ENCODE measurements around the gene BLMH.
A peak's percentile ranks its signal among the peaks of the same experiment; 100 is the strongest.

BLMH gene, protein sequence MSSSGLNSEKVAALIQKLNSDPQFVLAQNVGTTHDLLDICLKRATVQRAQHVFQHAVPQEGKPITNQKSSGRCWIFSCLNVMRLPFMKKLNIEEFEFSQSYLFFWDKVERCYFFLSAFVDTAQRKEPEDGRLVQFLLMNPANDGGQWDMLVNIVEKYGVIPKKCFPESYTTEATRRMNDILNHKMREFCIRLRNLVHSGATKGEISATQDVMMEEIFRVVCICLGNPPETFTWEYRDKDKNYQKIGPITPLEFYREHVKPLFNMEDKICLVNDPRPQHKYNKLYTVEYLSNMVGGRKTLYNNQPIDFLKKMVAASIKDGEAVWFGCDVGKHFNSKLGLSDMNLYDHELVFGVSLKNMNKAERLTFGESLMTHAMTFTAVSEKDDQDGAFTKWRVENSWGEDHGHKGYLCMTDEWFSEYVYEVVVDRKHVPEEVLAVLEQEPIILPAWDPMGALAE

DNA sequence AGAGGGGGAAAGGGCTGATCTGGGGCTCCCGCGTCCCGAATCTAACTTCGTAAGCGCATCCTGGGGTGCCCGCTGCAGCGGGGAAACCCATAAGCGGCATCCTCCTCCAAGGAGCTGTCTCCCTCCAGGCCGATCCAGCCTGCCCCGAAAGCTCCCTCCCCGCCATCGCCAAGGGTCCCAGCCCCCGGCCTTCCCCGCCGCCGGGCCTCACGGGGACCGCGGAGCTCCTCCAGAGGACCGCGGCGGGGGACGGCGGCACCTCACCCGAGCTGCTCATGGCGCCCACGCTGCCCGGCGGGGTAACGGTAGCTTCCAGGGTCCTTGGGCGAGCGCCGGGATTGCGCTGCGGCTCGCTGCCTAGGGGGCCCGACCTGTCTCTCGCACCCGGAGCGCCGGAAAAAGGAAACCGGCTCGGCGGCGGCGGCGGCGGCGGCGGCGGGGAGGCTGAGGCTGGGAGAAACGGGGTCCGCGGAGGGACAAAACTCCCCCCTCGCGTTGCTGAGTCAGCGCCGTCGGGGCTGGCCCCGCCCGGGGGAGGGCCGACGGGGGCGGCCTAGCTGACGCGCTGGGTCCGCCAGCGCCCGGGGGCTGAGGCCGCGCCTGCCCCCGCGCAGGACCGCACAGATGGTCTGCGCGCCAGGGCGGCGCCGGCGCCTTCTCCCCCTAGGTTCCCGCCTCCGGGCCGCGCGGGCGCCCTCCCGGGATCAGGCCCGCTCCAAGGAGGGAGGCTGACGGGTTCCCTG, at the start of gene BLMH:
BLMH (minus strand) TSS at position 402 of the 743 bp plus-strand sequence; CDS start at position 277, 125 bp downstream.
- peaks cover 21% of the 10 kb centered on the region for H3K4me1 Mint-ChIP-seq
- no peaks in the 10 kb centered on the region for H3K27me3 Mint-ChIP-seq
- CTCF ChIA-PET: interaction anchor here (0.7 to 2.2 kb wide), 7 partner anchors 15 to 611 kb away, joined by 3 to 24 read pairs (median 3); no protein-coding TSS in a partner anchor
- H3K9me3 Mint-ChIP-seq: no peaks in the 10 kb centered on the region
- H3K36me3 Mint-ChIP-seq: peaks cover 16% of the 10 kb centered on the region
- peak within 1 kb of the TSS; percentile 81 for H3K27ac Mint-ChIP-seq
- DNase-seq: peak; percentile 88
- H3K4me3 Mint-ChIP-seq: peak within 1 kb of the TSS; percentile 91

DNA sequence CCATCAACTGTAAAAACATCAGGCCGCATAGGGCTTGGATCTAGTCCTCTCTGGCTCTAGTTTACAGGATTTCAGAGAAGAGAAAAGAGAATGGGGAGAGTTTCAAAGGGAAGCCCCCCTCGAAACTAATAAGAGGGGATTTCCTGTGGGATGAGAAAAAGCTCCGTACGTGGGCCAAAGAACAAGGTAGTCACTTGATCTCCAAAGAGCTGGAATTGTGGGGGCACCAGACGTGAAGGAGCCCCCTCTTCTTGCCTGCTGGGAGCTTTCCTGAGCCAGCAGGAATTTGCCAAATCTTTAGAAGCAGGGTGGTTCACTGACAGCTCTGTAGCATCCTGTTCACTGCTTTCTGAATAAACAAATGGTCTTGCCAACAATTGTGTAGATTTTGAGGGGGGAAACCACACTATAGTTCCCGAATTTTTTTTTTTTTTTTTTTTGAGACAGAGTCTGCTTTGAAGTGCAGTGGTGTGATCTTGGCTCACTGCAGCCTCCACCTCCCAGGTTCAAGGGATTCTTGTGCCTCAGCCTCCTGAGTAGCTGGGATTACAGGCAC, 49.1 kb upstream of the BLMH start:
- CTCF ChIA-PET: interaction anchor here (0.7 to 8.8 kb wide), 15 partner anchors 10 to 486 kb away, joined by 3 to 131 read pairs (median 5); partner anchors contain the start of gene GOSR1

DNA sequence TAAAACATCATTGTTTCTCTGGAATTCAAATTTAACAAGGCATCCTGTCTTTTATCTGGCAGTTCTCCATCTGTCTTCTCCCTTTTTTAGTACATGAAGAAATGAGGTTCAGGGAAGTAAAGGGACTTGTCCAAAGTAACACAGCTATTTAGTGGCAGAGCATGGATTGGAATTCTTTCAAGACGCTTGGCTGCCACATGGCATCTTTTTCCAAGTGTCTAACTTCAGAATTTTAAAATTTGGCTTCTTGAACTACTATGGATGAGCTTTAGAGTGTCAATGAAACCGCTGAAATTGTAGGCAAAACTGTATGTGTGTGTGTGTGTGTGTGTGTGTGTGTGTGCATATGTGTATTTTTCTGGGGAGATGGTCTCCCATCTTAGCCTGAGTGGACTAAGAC, 47.3 kb upstream of the BLMH start:
- H3K27me3 Mint-ChIP-seq: peaks cover 17% of the 10 kb centered on the region
- H3K9me3 Mint-ChIP-seq: no peaks in the 10 kb centered on the region
- no peak for DNase-seq
- H3K27ac Mint-ChIP-seq: no peak overlapping the region
- H3K4me3 Mint-ChIP-seq: no peak overlapping the region
- peaks cover 11% of the 10 kb centered on the region for H3K4me1 Mint-ChIP-seq
- CTCF ChIA-PET: interaction anchor here (0.7 to 8.8 kb wide), 10 partner anchors 12 to 377 kb away, joined by 3 to 131 read pairs (median 4); partner anchors contain the start of genes BLMH and GOSR1
- H3K36me3 Mint-ChIP-seq: no peaks in the 10 kb centered on the region

More for the DNA sequence above, 49.1 kb upstream of the BLMH start:
- Mint-ChIP-seq H3K4me3 (no peak overlapping the region), H3K9me3 (no peaks in the 10 kb centered on the region), H3K27ac (no peak overlapping the region), H3K27me3 (peaks cover 17% of the 10 kb centered on the region), H3K4me1 (peaks cover 10% of the 10 kb centered on the region), H3K36me3 (no peaks in the 10 kb centered on the region)
- DNase-seq: no peak

DNA sequence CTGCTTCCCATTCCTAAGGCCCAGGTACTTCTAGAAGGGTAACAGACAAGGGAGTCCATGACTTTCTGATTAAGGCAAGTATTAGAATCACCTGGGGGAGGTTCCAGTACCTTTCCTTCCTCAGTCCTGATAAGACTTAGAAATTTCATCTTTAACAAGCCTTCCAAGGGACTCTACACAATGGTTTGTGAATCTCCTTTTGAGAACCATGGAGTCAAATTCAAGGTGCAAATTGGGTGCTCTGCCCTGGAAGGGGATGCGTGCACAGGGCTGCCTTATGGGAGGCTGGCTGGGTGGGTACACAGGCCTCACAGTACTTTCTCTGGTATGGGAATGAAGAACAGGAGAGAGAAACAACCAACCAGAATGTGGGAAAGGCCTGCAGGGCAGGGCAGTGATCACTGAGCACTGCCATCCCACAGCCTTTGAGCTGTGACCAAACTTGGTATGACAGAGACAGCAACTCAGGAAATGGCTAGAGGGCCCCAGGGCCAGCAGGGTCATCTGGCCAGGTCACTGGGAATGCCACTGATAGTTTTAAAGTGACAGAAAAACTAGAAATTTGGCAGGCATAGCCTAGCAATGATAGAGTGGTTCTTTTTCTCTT, 45.8 kb upstream of the BLMH start:
- H3K36me3 Mint-ChIP-seq: no peaks in the 10 kb centered on the region
- H3K4me1 Mint-ChIP-seq: peaks cover 24% of the 10 kb centered on the region
- H3K9me3 Mint-ChIP-seq: no peaks in the 10 kb centered on the region
- H3K4me3 Mint-ChIP-seq: no peak overlapping the region
- no peak overlapping the region for H3K27ac Mint-ChIP-seq
- H3K27me3 Mint-ChIP-seq: peaks cover 17% of the 10 kb centered on the region
- DNase-seq: no peak
- CTCF ChIA-PET: interaction anchor here (0.9 to 8.8 kb wide), 16 partner anchors 8 to 244 kb away, joined by 3 to 131 read pairs (median 6); partner anchors contain the start of gene BLMH

DNA sequence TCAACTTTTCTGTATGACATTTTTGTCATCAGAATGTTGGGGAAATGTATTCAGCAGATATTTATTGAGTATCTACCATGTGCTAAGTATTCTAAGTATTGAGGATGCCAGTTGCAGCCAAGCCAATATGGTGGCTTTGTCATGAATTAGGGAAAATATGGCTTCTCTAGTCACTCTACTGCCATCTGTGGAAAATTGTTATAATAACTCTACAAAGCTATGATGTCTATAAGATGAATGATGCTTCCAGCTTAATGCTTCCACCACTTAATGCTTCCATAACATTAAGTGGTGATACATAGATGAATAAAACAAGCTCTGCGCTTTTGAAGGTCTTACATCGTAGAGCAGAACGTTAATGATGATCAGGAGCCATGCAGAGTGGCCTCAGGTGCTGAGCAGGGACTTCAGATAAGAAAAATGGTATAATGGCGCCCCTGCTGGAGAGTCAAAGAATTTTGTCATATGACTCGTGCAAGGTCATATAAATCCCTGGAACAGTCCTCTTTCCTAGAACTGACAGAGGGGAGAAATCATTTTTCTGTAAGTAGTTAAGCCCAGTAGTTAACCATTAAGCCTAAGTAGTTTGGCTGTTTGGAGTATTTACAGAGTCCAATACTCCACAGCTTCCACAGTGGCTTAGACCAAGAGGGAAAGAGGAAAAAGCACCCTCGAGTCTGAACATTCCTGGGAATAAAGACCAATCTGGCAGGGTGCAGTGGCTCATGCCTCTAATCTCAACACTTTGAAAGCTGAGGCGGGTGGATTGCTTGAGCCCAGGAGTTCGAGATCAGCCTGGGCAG, 44.8 kb upstream of the BLMH start:
- Mint-ChIP-seq H3K27me3 (peaks cover 17% of the 10 kb centered on the region), H3K36me3 (no peaks in the 10 kb centered on the region), H3K27ac (no peak overlapping the region), H3K4me1 (peaks cover 33% of the 10 kb centered on the region), H3K9me3 (no peaks in the 10 kb centered on the region), H3K4me3 (no peak overlapping the region)
- DNase-seq: peak; percentile 73
- CTCF ChIA-PET: interaction anchor here (0.6 to 8.8 kb wide), 40 partner anchors 8 to 237 kb away, joined by 3 to 131 read pairs (median 4); partner anchors contain the start of genes BLMH and SLC6A4

DNA sequence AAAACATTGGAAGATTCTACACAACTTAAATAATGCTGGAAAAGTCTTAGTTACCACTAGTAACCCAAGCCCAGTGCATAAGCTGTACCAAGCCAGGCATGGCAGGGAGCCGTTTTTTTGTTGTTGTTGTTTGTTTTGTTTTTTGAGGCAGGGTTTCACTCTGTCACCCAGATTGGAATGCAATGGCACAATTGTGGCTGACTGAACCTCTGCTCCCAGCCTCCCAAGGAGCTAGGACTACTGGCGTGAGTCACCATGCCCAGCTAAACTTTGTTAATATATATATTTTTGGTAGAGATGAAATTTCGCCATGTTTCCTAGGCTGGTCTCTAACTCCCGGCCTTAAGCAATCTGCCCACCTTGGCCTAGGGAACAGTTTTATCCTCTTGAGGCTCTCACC, 42.7 kb upstream of the BLMH start:
- Mint-ChIP-seq H3K4me1 (peaks cover 44% of the 10 kb centered on the region), H3K27me3 (peaks cover 14% of the 10 kb centered on the region), H3K9me3 (no peaks in the 10 kb centered on the region), H3K4me3 (no peak overlapping the region), H3K36me3 (no peaks in the 10 kb centered on the region), H3K27ac (no peak overlapping the region)
- CTCF ChIA-PET: interaction anchor here (0.9 to 8.8 kb wide), 13 partner anchors 8 to 241 kb away, joined by 3 to 131 read pairs (median 7); partner anchors contain the start of gene BLMH
- DNase-seq: no peak

DNA sequence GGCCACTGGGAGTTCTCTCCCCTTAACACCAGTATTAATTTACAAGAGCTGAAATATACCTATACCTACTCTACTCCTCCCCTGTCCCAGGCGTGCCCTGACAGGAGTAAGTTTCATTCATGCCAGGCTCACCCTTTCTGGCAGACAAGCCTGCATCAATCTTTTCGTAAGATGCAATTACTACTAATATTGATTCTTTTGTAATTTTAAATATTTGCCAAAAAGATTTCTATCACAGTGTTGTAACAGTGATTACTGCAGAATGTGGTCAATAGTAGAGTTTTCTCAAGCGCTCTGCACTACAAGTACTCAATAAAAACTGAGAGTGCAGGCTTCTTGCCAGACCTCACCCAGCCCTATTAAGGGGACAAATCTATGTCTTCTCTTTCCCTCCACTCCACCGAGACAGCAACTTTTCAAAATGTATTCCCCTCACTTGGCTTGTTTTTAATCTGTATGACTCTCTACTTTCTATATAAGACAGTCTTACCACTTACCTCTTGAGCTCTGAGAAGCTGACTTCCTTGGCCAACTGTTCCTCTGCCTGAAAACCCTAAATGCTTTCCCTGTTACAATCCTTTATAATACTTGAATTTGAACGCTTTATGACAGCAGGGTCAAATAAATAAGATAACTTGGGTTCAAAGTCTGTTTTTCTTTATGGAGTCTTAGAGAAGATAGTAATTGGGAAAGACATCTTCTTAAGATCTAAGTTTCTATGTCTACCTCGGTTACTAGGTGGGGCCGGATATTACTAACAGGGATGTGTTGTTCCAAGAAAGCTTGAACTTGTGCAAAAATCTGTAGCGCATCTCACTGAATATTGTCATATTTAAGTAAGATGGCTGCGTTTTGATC, 42.0 kb upstream of the BLMH start, which contains the start of gene TMIGD1:
TMIGD1 (minus strand) TSS at position 555 of the 858 bp plus-strand sequence. CDS start 1,924 bp downstream, outside the sequence.
- no peak for DNase-seq
- H3K27ac Mint-ChIP-seq: no peak within 1 kb of the TSS
- H3K27me3 Mint-ChIP-seq: peaks cover 20% of the 10 kb centered on the region
- H3K9me3 Mint-ChIP-seq: no peaks in the 10 kb centered on the region
- peaks cover 47% of the 10 kb centered on the region for H3K4me1 Mint-ChIP-seq
- CTCF ChIA-PET: interaction anchor here (0.9 to 8.8 kb wide), 8 partner anchors 12 to 240 kb away, joined by 3 to 131 read pairs (median 6); partner anchors contain the start of gene BLMH
- H3K36me3 Mint-ChIP-seq: no peaks in the 10 kb centered on the region
- no peak within 1 kb of the TSS for H3K4me3 Mint-ChIP-seq

DNA sequence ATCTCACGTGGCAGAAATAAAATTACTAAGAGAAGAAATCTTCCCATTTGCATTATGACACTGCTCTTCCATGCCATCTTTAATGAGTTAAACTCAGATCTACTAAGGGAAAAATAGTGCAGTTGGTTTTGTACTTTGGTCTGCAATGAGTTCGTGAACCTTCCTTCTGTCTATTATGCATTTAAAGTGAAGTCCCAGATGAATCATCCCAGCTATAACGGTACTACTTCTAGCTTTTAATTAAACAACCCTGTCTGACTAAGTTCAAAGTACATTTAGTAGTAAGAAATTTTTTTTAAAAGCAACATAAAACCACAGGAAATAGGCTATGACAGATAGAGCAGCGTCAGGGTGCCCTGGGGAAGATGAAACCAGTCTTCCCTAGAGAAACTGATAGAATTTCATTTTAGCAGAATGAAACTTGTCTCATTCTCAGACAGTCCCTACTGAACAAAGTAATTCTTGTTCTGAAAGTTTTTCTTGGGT, 40.4 kb upstream of the BLMH start:
- Mint-ChIP-seq H3K27me3 (peaks cover 7% of the 10 kb centered on the region), H3K36me3 (no peaks in the 10 kb centered on the region), H3K4me1 (peaks cover 47% of the 10 kb centered on the region), H3K9me3 (no peaks in the 10 kb centered on the region), H3K4me3 (peak overlapping the region; percentile 38), H3K27ac (peak overlapping the region; percentile 85)
- peak; percentile 64 for DNase-seq
- CTCF ChIA-PET: interaction anchor here (0.6 to 1.0 kb wide), 3 partner anchors 25 to 334 kb away, joined by 3 read pairs; no protein-coding TSS in a partner anchor

DNA sequence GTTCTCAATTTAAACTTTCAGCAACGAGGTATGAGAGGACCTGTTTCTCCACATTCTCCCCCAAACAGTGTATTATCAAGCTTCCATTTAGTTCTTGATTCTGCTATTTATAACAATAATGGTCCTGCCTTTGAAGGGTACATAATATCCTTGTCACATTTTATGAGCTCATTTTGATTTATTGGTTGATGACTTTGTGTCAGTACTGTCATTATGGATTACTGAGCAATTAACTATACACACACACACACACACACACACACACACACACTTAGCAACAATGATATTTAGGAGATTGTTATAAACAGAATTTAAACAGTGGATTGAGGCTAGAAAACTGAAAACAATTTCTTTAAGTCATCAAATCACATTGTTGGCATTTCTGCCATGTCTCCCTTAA, 35.1 kb upstream of the BLMH start:
- CTCF ChIA-PET: interaction anchor here (0.6 to 2.4 kb wide), 5 partner anchors 8 to 202 kb away, joined by 3 to 11 read pairs (median 4); no protein-coding TSS in a partner anchor
- Mint-ChIP-seq H3K27ac (no peak overlapping the region), H3K27me3 (peaks cover 7% of the 10 kb centered on the region), H3K4me1 (peaks cover 38% of the 10 kb centered on the region), H3K4me3 (no peak overlapping the region), H3K9me3 (no peaks in the 10 kb centered on the region), H3K36me3 (no peaks in the 10 kb centered on the region)
- no peak for DNase-seq

DNA sequence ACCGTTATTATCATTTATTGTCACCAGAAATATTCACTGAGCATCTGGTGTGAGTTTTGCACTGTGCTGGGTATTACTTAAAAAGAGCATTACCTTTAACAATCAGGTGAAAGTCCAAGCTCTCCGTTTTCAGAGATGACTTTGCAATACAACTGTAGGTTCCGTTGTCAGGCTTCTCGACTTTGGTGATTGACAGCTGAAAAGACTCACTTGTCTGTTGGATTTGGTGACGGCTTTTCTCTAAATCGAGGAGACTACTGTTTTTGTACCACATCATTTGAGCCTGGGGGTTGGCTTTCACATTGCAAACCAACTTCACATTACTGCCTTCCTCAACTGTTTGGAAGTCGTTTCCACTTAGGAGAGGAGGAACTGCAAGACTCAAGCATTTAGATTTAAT, 33.0 kb upstream of the BLMH start:
- Mint-ChIP-seq H3K4me3 (no peak overlapping the region), H3K27me3 (peaks cover 7% of the 10 kb centered on the region), H3K4me1 (peaks cover 20% of the 10 kb centered on the region), H3K9me3 (no peaks in the 10 kb centered on the region), H3K36me3 (no peaks in the 10 kb centered on the region), H3K27ac (no peak overlapping the region)
- CTCF ChIA-PET: interaction anchor here (1.6 kb wide), 1 partner anchor 10 kb away, joined by 3 read pairs; no protein-coding TSS in a partner anchor
- DNase-seq: no peak

DNA sequence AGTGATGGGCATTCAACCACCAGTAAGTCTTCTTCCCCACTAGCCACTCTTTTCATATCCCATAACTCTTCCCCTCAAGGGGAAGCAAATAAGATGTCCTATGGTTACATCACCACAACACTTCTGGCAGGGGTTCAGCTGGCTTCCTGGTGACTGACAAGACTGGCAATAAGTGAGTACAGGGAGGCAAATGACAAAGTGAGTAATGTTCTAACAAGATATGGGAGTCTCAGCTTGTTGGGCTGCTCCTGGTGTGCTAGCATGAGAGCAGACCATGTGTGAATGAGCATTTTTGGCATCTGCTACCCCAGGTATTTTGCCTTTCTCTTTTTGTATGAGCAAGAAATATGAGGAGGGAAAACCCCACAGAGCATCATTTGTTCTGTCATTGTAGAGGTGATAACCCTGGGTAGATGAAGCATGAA, 32.2 kb upstream of the BLMH start:
- Mint-ChIP-seq H3K4me3 (no peak overlapping the region), H3K27me3 (peaks cover 3% of the 10 kb centered on the region), H3K36me3 (no peaks in the 10 kb centered on the region), H3K4me1 (peaks cover 16% of the 10 kb centered on the region), H3K27ac (no peak overlapping the region), H3K9me3 (no peaks in the 10 kb centered on the region)
- CTCF ChIA-PET: interaction anchor here (1.6 to 1.8 kb wide), 2 partner anchors 11 to 219 kb away, joined by 3 to 6 read pairs; no protein-coding TSS in a partner anchor
- DNase-seq: peak; percentile 25

Measured in activated naive CD4-positive, alpha-beta T cell treated with anti-CD3 and anti-CD28 coated beads, Interleukin-2, amount 10 ng/mL, durations not matched to agents 7 days and 5 days (primary cell).